GM21423 (cell line): Measurements from ENCODE around the gene HMGXB4.

Experiments used
- ATAC-seq: cut with Tn5 transposase; IDR thresholded peaks from one replicate; pipeline ENCODE4 v1.9.1; 2021; ENCODE audit warnings: mild to moderate bottlenecking, moderate library complexity; ENCODE audit not compliant: unreplicated experiment

The HMGXB4 gene

GRCh38 chr22:35257002-35257320 lies 332 bp upstream of the HMGXB4 start:
- peak; percentile 7 for ATAC-seq

- no peak for ATAC-seq
Measured at GRCh38 chr22:35258191-35258988, 1.1 kb downstream of the HMGXB4 start.

GRCh38 chr22:35264986-35265385 lies 7.7 kb downstream of the HMGXB4 start:
- no peak for ATAC-seq

- no peak for ATAC-seq
Measured at GRCh38 chr22:35266277-35266676, 9.0 kb downstream of the HMGXB4 start.

DNA sequence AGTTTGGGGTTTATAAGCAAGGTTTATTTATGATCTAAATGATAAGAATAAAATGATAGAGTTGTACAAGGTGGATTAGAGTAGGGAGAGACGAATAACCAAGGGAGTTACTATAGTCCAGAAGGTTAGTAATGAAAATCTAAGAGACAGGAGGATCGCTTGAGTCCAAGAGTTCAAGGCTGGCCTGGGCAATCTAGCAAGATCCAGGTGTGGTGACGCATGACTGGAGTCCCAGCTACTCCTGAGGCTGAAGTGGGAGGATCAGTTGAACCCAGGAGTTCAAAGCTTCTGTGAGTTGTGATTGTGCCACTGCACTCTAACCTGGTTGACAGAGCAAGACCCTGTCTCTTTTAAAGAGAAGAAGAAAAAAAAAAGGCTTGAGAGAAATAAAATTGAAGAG lies 12.3 kb downstream of the HMGXB4 start:
- no peak for ATAC-seq

DNA sequence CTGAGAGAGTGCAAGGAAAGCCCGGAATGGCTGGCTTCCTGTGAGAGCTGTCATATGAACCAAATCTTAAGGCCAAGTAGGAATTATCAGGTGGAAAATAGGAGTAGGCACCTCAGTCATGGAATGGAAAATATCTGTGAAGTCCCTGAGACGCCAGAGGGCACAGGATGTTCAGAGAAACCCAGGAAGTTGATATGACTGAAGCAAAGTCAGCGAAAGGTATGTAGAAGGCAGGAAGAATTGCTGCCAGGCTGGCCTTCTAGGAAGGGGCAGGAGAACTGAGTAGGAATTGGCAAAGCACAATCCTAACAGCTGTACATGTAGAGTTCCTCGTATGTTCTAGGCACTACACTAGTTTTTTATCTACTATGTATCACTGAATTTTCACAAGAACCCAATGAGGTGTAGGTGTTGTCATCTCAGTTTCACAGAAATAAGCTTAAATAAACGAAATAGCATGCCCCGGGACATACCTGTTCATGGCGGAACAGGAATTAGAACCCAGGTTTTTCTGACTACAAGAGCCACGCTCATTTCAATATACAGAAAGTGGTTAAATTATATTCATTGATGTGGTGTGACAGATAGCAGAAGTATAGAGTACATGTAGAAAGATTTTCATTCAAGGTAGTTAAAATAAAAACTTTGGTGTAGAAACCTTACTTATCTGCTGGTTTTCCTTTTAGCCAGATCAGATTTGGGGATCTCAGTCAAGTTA lies 17.0 kb downstream of the HMGXB4 start:
- no peak for ATAC-seq

DNA sequence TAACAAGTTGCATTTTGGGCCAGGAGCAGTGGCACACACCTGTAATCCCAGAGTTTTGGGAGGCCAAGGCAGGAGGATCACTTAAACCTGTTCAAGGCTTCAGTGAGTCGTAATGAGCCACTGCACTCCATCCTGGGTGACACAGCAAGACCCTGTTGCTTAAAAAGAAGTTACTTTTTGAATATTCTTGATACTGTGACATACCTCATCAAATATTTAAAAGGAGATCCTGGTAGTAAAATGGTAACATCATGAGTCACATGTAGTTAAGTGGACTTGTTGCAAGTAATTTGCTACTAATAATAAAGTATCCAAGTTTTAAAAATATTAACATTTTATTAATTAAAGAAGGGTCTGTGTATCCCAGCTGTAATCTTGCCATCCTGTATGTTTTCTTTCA lies 18.3 kb downstream of the HMGXB4 start:
- no peak for ATAC-seq

- no peak for ATAC-seq
Measured at GRCh38 chr22:35276019-35276418, 18.7 kb downstream of the HMGXB4 start.

DNA sequence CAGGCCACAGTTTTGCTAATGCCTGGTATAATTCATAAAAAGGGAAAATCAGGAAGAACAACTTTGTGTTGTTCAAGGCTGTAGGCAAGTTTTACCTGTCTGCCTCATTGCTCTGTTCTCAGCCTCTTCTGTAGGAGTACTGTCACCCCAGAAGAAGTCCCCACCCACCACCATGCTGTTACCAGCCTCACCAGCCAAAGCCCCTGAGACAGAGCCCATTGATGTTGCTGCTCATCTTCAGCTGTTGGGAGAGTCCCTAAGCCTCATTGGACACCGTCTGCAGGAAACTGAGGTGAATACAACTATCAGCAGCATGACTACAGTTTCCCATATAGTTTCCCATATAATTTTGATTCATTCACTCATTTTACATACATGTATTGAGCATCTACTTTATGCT lies 30.8 kb downstream of the HMGXB4 start:
- no peak for ATAC-seq

GRCh38 chr22:35292786-35293185 lies 35.5 kb downstream of the HMGXB4 start:
- no peak for ATAC-seq

- no peak for ATAC-seq
Measured at GRCh38 chr22:35296051-35296450, 38.8 kb downstream of the HMGXB4 start.

GRCh38 chr22:35299217-35299672 lies 42.0 kb downstream of the HMGXB4 start:
- ATAC-seq = peak; percentile 7

GRCh38 chr22:35299673-35300499 lies 42.6 kb downstream of the HMGXB4 start, which contains the start of gene TOM1:
Gene TOM1 (plus strand): TSS chr22:35299894. CDS start chr22:35299929, 35 bp downstream.
- ATAC-seq = peak; percentile 96

DNA sequence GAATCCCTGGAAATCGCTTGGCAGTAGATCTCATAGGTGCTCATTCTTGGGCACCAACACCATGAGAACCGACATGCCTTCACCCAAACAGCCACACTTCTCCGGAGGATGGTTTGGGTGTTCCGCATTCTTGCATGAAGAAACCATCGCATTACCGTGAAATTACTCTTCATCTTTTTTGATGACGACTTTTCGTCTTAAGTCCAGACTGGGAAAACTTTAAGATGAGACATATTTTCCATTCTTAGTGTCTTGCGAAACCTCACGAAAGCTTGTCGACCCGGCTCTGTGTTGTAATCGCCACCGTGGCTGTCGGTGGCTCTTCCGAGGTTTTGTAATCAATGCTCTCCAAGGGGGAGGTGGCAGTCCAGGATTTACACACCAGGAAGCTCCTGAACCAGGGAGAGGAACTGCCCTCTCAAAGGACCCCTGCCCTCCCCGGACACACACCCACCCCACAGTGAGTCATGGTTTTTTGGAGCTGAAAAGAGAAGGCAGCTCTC lies 44.1 kb downstream of the HMGXB4 start:
- ATAC-seq = no peak

- ATAC-seq = no peak
Measured at GRCh38 chr22:35303029-35303624, 45.8 kb downstream of the HMGXB4 start.

GRCh38 chr22:35305525-35306070 lies 48.3 kb downstream of the HMGXB4 start:
- ATAC-seq = no peak

DNA sequence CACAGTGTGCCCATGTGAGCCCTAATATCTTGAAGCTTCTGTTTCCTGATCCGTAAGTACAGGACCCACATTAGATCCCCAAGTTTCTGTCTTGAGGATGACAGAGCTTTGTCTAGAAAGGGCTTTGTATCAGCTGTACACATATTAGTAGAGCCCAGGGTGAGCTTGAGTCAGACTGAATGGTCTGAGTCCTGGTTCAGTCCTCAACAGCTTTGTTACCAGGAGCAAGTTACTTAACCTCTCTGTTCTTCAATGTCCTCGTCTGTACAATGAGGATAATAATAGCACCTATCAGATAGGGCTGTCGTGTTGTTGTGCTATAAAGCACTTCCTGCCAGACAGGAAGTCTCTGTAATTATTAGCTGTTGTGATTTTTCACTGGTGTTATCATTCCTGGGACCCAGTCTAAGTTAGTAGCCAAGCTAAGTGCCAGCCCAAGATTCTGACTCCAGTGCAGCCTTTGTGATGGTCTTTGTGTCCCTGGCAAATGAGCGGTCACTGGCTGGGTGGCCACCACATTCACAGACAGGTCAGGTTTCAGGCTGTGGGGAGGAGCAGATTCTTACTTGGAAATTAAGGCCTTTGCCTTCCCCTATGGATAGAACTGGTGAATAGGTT lies 49.2 kb downstream of the HMGXB4 start:
- ATAC-seq = no peak

- no peak for ATAC-seq
Measured at GRCh38 chr22:35307372-35307771, 50.1 kb downstream of the HMGXB4 start.

GRCh38 chr22:35307892-35308291 lies 50.6 kb downstream of the HMGXB4 start:
- ATAC-seq = no peak

- peak; percentile 37 for ATAC-seq
Measured at GRCh38 chr22:35308480-35309021, 51.3 kb downstream of the HMGXB4 start.
